Measurements from ENCODE around the gene FBXL16. TPM values are rescaled to one million over a fixed set of nuclear protein-coding genes. Genes with fewer than 3 reads are reported as not detected.

Gene FBXL16
- total RNA-seq, 1 donor from 2014 or later = 0.75 TPM

DNA sequence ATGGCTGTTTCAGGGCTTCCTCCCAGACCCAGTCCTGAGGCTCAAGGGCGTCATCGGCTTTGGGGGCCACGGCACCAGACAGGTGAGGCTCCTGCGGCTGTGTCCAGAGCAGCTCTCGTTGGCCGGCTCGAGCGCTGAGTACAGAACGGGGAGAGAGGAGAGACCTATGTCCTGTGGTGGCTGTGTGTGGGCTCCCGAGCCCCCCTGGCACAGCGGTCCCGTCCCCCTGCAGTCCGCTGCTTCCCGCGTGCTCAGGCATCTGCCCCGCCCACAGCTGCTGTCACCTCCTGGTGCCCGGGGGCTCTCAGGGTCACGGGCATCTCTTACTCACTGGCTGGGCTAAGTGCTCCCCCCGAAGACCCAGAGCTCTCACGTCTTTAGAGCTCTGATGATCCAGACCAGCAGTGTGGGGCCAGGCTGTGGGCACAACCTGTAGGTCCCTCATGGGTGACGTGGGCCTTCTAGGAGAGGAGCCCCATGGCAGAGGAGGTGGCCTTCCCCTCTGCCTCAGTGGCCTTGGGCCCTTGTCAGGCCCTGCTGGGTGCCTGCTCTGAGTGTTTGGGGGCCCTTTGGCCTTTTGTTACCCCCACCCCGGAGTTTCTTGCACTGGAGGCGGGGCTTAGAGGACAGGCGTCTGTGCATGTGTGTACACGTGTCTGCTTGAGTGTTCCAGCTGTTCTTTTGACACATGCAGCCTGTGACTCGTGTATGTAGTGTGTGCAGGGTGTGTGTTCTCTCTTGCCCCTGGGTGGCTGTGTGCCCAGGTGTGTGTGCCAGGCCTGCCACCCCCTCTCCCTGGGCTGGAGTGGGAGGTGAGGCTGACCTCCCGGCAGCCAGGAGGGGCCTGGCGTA, 52.9 kb downstream of the FBXL16 start:
- DNase-seq (no peak), ATAC-seq (ENCODE audit: low read depth) (no peak)
- Mint-ChIP-seq H3K36me3 (ENCODE audit: low read depth) (no peaks in the 10 kb centered on the region), H3K9me3 (no peaks in the 10 kb centered on the region), H3K27ac (no peak overlapping the region), H3K27me3 (no peaks in the 10 kb centered on the region), H3K4me3 (no peak overlapping the region), H3K4me1 (peaks cover 11% of the 10 kb centered on the region)
- TF ChIP-seq, protein P1, sequence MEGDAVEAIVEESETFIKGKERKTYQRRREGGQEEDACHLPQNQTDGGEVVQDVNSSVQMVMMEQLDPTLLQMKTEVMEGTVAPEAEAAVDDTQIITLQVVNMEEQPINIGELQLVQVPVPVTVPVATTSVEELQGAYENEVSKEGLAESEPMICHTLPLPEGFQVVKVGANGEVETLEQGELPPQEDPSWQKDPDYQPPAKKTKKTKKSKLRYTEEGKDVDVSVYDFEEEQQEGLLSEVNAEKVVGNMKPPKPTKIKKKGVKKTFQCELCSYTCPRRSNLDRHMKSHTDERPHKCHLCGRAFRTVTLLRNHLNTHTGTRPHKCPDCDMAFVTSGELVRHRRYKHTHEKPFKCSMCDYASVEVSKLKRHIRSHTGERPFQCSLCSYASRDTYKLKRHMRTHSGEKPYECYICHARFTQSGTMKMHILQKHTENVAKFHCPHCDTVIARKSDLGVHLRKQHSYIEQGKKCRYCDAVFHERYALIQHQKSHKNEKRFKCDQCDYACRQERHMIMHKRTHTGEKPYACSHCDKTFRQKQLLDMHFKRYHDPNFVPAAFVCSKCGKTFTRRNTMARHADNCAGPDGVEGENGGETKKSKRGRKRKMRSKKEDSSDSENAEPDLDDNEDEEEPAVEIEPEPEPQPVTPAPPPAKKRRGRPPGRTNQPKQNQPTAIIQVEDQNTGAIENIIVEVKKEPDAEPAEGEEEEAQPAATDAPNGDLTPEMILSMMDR (IDR thresholded peaks at IDR 0.05) = no peak
- CTCF ChIA-PET = no interaction called here
- intact Hi-C loops (cut with micrococcal nuclease) = no loop called here
- POLR2A ChIA-PET = no interaction called here

DNA sequence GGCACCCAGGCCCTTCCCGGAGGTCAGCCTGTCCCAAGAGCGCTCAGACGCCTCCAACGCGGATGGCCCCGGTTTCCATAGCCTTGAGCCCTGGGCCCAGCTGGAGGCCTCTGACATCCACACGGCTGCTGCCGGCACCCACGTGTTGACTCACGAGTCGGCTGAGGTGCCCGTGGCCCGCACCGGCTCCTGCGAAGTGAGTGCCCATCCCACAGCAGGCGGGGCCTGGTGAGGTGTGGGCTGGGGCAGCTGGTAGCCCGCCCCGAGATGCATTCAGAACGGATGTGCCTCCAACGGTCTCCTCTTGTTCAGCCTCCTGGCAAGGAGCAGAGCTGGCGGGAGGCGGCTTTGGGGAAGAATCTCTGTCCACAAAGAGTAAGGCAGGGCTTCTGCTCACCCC, 53.8 kb downstream of the FBXL16 start:
- CTCF ChIA-PET = no interaction called here

DNA sequence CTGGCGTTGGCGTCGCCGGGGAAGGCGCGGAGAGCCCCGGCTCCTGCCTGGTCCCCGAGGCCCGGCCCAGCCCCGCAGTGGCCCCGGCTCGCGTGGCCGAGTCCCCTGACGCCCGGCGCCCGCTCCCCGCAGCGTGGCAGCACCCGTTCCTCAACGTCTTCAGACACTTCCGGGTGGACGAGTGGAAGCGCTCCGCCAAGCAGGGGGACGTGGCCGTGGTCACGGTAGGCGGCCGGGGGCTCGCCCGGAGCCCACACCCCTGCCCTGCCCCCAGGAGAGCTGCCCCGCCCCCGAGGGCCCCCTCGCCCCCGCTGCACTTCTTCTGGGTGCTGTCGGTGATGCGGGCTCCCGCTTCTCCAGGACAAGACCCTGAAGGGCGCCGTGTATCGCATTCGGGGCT, 56.0 kb downstream of the FBXL16 start:
- intact Hi-C loops (cut with micrococcal nuclease) = loop anchor here (1.0 to 2.0 kb wide), 4 partner anchors 11 to 35 kb away; partner anchors contain the start of genes JMJD8, METTL26 and RHOT2
- Mint-ChIP-seq H3K27ac (no peak overlapping the region), H3K36me3 (ENCODE audit: low read depth) (no peaks in the 10 kb centered on the region), H3K4me3 (peak overlapping the region; percentile 66), H3K4me1 (peaks cover 20% of the 10 kb centered on the region), H3K9me3 (no peaks in the 10 kb centered on the region), H3K27me3 (no peaks in the 10 kb centered on the region)
- TF ChIP-seq, protein P1 (IDR thresholded peaks at IDR 0.05) = no peak
- ATAC-seq (ENCODE audit: low read depth) = peak; percentile 6
- DNase-seq = no peak
- ChIA-PET CTCF (no interaction called here), POLR2A (interaction anchor here (0.6 to 4.0 kb wide), 7 partner anchors 10 to 1610 kb away, joined by 3 to 13 read pairs (median 4); partner anchors contain the start of gene STUB1)

More for the DNA sequence above, 53.8 kb downstream of the FBXL16 start:
- POLR2A ChIA-PET = no interaction called here
- intact Hi-C loops (cut with micrococcal nuclease) = no loop called here
- Mint-ChIP-seq H3K4me3 (no peak overlapping the region), H3K4me1 (peaks cover 16% of the 10 kb centered on the region), H3K9me3 (no peaks in the 10 kb centered on the region), H3K27ac (no peak overlapping the region), H3K36me3 (ENCODE audit: low read depth) (no peaks in the 10 kb centered on the region), H3K27me3 (no peaks in the 10 kb centered on the region)
- no peak for DNase-seq
- TF ChIP-seq, protein P1 (IDR thresholded peaks at IDR 0.05) = no peak
- no peak for ATAC-seq (ENCODE audit: low read depth)

DNA sequence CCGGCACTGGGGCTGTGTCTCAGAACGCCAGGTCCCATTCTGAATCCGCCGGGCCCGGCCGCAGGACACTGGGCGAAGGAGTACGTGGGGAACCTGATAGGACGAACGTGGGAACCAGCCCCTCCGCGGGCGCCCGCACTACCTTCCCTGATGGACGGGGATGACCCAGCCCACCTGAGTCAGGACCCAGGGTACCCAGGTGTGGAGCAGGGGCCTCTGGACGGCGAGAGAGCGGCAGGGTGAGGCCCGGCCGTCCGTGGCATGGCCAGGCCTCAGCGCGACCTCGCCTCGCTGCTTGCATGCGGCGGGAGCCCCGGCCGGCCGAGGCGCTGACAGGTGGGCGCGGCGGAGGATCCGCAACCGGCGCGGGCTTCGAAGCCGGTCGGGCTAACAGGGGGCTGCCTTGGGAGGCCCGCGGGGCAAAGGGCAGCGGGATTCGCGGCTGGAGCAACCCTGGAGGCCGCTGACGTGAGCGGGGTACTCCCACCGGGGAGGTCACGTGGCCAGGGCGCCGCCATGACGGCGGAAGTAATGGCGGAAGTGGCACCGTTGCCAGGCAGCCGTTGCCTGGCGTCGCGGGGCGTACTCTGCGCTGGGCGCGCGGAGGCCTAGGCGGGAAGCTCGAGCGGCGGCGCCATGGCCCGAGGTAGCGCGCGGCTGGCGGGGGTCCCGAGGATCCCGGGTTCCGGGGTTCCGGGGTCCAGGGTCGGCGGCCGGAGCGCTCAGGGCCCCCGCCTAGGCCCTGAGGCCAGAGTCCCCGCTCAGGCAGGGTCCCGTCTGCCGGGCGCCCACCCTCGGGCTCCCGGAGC, 56.6 kb downstream of the FBXL16 start, which contains the start of gene WDR90:
WDR90 (plus strand) TSS at position 585 of the 809 bp plus-strand sequence; CDS start at position 637, 52 bp downstream.
- DNase-seq (peak; percentile 93), ATAC-seq (ENCODE audit: low read depth) (peak; percentile 85)
- Mint-ChIP-seq H3K27ac (peak within 1 kb of the TSS; percentile 85), H3K36me3 (ENCODE audit: low read depth) (no peaks in the 10 kb centered on the region), H3K4me1 (peaks cover 22% of the 10 kb centered on the region), H3K9me3 (no peaks in the 10 kb centered on the region), H3K27me3 (no peaks in the 10 kb centered on the region), H3K4me3 (peak within 1 kb of the TSS; percentile 84)
- intact Hi-C loops (cut with micrococcal nuclease) = loop anchor here (1.0 to 2.0 kb wide), 4 partner anchors 11 to 35 kb away; partner anchors contain the start of genes JMJD8, METTL26 and RHOT2
- POLR2A ChIA-PET = interaction anchor here (0.6 to 4.0 kb wide), 7 partner anchors 10 to 61 kb away, joined by 3 to 13 read pairs (median 4); partner anchors contain the start of genes METTL26 and STUB1
- CTCF ChIA-PET = interaction anchor here (1.2 kb wide), 1 partner anchor 56 kb away, joined by 4 read pairs; no protein-coding TSS in a partner anchor
- TF ChIP-seq, protein P1 (IDR thresholded peaks at IDR 0.05) = no peak
